SKM-1 (cell line): ENCODE measurements around the gene RINL.
A peak's percentile ranks its signal among the peaks of the same experiment; 100 is the strongest.
"Not testable (repeated sequence)": the region's sequence is repeated elsewhere in the genome, so short reads cannot be mapped to it uniquely, and the experiment has no call there.

Source experiments
- DNase-seq: peaks from one replicate; lab custom pipeline; 2025; ENCODE audit not compliant: unreplicated experiment; lab: John Stamatoyannopoulos, UW

The RINL gene

GRCh38 chr19:38875656-38876395 lies 2.2 kb downstream of the RINL start:
- DNase-seq: no peak

- DNase-seq: not testable (repeated sequence)
Observed at GRCh38 chr19:38873400-38873799, 4.7 kb downstream of the RINL start.

- DNase-seq: no peak
Observed at GRCh38 chr19:38870612-38871011, 7.5 kb downstream of the RINL start.

GRCh38 chr19:38869836-38870607 lies 8.1 kb downstream of the RINL start:
- DNase-seq: no peak

- no peak for DNase-seq
Observed at GRCh38 chr19:38869160-38869835, 8.8 kb downstream of the RINL start.

- DNase-seq: no peak
Observed at GRCh38 chr19:38868551-38868950, 9.5 kb downstream of the RINL start.

- DNase-seq: no peak
Observed at GRCh38 chr19:38867171-38867780, 10.8 kb downstream of the RINL start.

- no peak for DNase-seq
Observed at GRCh38 chr19:38862321-38863059, 15.6 kb downstream of the RINL start.

- no peak for DNase-seq
Observed at GRCh38 chr19:38861368-38861767, 16.7 kb downstream of the RINL start.

- DNase-seq: not testable (repeated sequence)
Observed at GRCh38 chr19:38859631-38860204, 18.4 kb downstream of the RINL start.

GRCh38 chr19:38856813-38857212 lies 21.3 kb downstream of the RINL start:
- DNase-seq: no peak

- DNase-seq: not testable (repeated sequence)
Observed at GRCh38 chr19:38855751-38856150, 22.3 kb downstream of the RINL start.

- not testable (repeated sequence) for DNase-seq
Observed at GRCh38 chr19:38854961-38855360, 23.1 kb downstream of the RINL start.

GRCh38 chr19:38853214-38853613 lies 24.9 kb downstream of the RINL start:
- DNase-seq: no peak

- peak; percentile 30 for DNase-seq
Observed at GRCh38 chr19:38852231-38853044, 25.6 kb downstream of the RINL start.

- DNase-seq: peak; percentile 65
Observed at GRCh38 chr19:38851622-38852230, 26.3 kb downstream of the RINL start.

GRCh38 chr19:38850976-38851621 lies 27.0 kb downstream of the RINL start:
- DNase-seq: no peak

- no peak for DNase-seq
Observed at GRCh38 chr19:38850436-38850975, 27.6 kb downstream of the RINL start.
